B cell (primary cell): Measurements from ENCODE around the gene NEK6. TPM values are rescaled to one million over a fixed set of nuclear protein-coding genes. Genes with fewer than 3 reads are reported as not detected.

Experiments
- ATAC-seq: fragments of 200-7000 bp; cut with Tn5 transposase; one replicate; pipeline ENCODE4 v1.10.0; 2021; ENCODE audit warnings: low read depth, mild to moderate bottlenecking, moderate number of reproducible peaks, moderate library complexity
- CTCF ChIA-PET: fragments of 350-600 bp; sonication (Branson Sonifier 250); formaldehyde crosslinking; loops from one replicate; lab custom pipeline; 2021; ENCODE audit warnings: antibody characterized with exemption, inconsistent platforms; lab: Charles Lee
- POLR2A ChIA-PET: fragments of 350-600 bp; sonication (Branson Sonifier 250); formaldehyde crosslinking; loops from one replicate; lab custom pipeline; 2021; ENCODE audit warnings: antibody characterized with exemption; lab: Charles Lee
- DNase-seq: peaks from one replicate; pipeline ENCODE4 v3.0.0; 2013
- H2AFZ ChIP-seq: 2 replicates; pipeline ENCODE4 v1.6.1; 2012; ENCODE audit warnings: mild to moderate bottlenecking, low read depth, low read length; ENCODE audit not compliant: insufficient read depth, poor library complexity, severe bottlenecking
- H3K27ac ChIP-seq, 2 donors: 1 replicate in 1 of 2; 2 replicates in 1 of 2; pipeline ENCODE4 v1.5.1; 2012 to 2013; ENCODE audit warnings: low read length in 2 of 2, mild to moderate bottlenecking in 2 of 2, moderate library complexity in 1 of 2
- H3K27me3 ChIP-seq, 4 experiments: fragments of 200-600 bp in 1 of 4; sonication (generic) in 1 of 4; replicated peaks in 1 of 4; 1 replicate in 2 of 4; 2 replicates in 2 of 4; pipeline versions ENCODE4 v1.6.1 to v1.7.0; 2013 to 2016; ENCODE audit warnings: low read length in 3 of 4, mild to moderate bottlenecking in 2 of 4, mixed read lengths in 1 of 4, moderate library complexity in 1 of 4; ENCODE audit not compliant: insufficient read depth in 4 of 4, control insufficient read depth in 3 of 4; ENCODE audit errors: control extremely low read depth in 1 of 4
- H3K36me3 ChIP-seq, 2 experiments: replicated peaks in 1 of 2; 1 replicate in 1 of 2; 2 replicates in 1 of 2; pipeline versions ENCODE4 v1.6.1 to v1.7.1; 2013; ENCODE audit warnings: low read length in 1 of 2; ENCODE audit not compliant: insufficient read depth in 2 of 2, control insufficient read depth in 1 of 2; ENCODE audit errors: control extremely low read depth in 1 of 2, extremely low read depth in 1 of 2
- H3K4me1 ChIP-seq, 2 donors: fragments of 200-600 bp in 1 of 2; sonication (generic) in 1 of 2; 1 replicate in 1 of 2; 2 replicates in 1 of 2; pipeline versions ENCODE4 v1.5.1 to v1.6.1; 2013 to 2017; ENCODE audit warnings: low read length in 2 of 2; ENCODE audit not compliant: control insufficient read depth in 2 of 2, insufficient read depth in 2 of 2
- H3K4me2 ChIP-seq: replicated peaks from 2 replicates; pipeline ENCODE3; 2012; ENCODE audit warnings: mild to moderate bottlenecking, low read depth, low read length; ENCODE audit not compliant: poor library complexity, severe bottlenecking
- H3K4me3 ChIP-seq, 5 experiments: fragments of 200-600 bp in 1 of 5; sonication (generic) in 1 of 5; 1 replicate in 3 of 5; 2 replicates in 2 of 5; pipeline versions ENCODE4 v1.5.1 to v1.7.0; 2011 to 2016; ENCODE audit warnings: low read length in 4 of 5, mild to moderate bottlenecking in 4 of 5, low read depth in 2 of 5, control low read depth in 1 of 5, moderate library complexity in 1 of 5; ENCODE audit not compliant: insufficient read depth in 1 of 5; ENCODE audit errors: control extremely low read depth in 1 of 5, extremely low read depth in 1 of 5
- H3K79me2 ChIP-seq: fragments of 200-600 bp; sonication (generic); one replicate; pipeline ENCODE4 v1.6.0; 2016; ENCODE audit warnings: low read length; ENCODE audit not compliant: control insufficient read depth, insufficient read depth
- H3K9ac ChIP-seq: fragments of 200-600 bp; sonication (generic); 2 replicates; pipeline ENCODE4 v1.6.1; 2017; ENCODE audit warnings: mild to moderate bottlenecking, low read length, moderate library complexity
- H3K9me3 ChIP-seq, 3 donors: one replicate each; pipeline versions ENCODE4 v1.6.1 to v1.7.1; 2013; ENCODE audit warnings: low read length in 2 of 3; ENCODE audit not compliant: control insufficient read depth in 2 of 3, insufficient read depth in 1 of 3; ENCODE audit errors: control extremely low read depth in 1 of 3
- H4K20me1 ChIP-seq: 2 replicates; pipeline ENCODE4 v1.6.0; 2012; ENCODE audit warnings: mild to moderate bottlenecking, low read length; ENCODE audit not compliant: insufficient read depth, control insufficient read depth, poor library complexity, severe bottlenecking
- H3K27ac Mint-ChIP-seq: one replicate; pipeline ENCODE4 v1.8.0; 2021; ENCODE audit warnings: mixed read lengths
- H3K27me3 Mint-ChIP-seq: one replicate; pipeline ENCODE4 v1.8.0; 2021; ENCODE audit warnings: mixed read lengths
- H3K4me1 Mint-ChIP-seq: one replicate; pipeline ENCODE4 v1.8.0; 2021; ENCODE audit warnings: mixed read lengths
- H3K4me3 Mint-ChIP-seq: one replicate; pipeline ENCODE4 v1.8.0; 2021; ENCODE audit warnings: mixed read lengths
- H3K9me3 Mint-ChIP-seq: one replicate; pipeline ENCODE4 v1.8.0; 2022; ENCODE audit warnings: mixed read lengths; ENCODE audit not compliant: insufficient read depth
- CTCF ChIP-seq: fragments of 200-600 bp; IDR thresholded peaks from one replicate; pipeline ENCODE4 v1.8.0; 2022; ENCODE audit warnings: antibody characterized with exemption, mild to moderate bottlenecking
- EZH2 ChIP-seq: IDR thresholded peaks from 2 replicates; pipeline ENCODE4 v1.6.1; 2012; ENCODE audit warnings: borderline replicate concordance, low read depth, mild to moderate bottlenecking, moderate library complexity, low read length; ENCODE audit not compliant: insufficient read depth, poor library complexity, severe bottlenecking
- WGBS: methylation state at CpG from one replicate; pipeline ENCODE4 v1.1.5; 2013; ENCODE audit warnings: missing lambda C conversion rate; ENCODE audit not compliant: insufficient coverage; 5-methylcytosine and 5-hydroxymethylcytosine counted together
- intact Hi-C: fragments of 100-400 bp; cut with micrococcal nuclease; formaldehyde crosslinking; loops from one replicate; pipeline ENCODE4 v1.10.0; 2022
- polyA plus RNA-seq: library from polyadenylated mRNA; depleted of rRNA; stranded (reverse); fragments of >200 nt; gene quantifications from 2 replicates; pipeline ENCODE4 v1.2.3, GENCODE V29; 2012
- total RNA-seq, 2 donors: library from RNA; stranded (reverse); fragments of 120-200 nt in 1 of 2; gene quantifications; 1 replicate in 1 of 2; 2 replicates in 1 of 2; pipeline versions ENCODE4 v1.2.3 to v1.2.4, GENCODE V29; 2013 to 2022

The NEK6 gene
- total and polyA plus RNA-seq, 2 donors (not counting 1 experiment from before 2014, with no cell fraction given) = 40.0 to 63.1 TPM

GRCh38 chr9:124268661-124269060 is 10.9 kb downstream of the NEK6 start:
- Histone ChIP-seq H3K36me3 (peaks cover 0 to 25% of the 10 kb centered on the region in 2 experiments), H3K27me3 (no peaks in the 10 kb centered on the region), H3K9me3 (no peaks in the 10 kb centered on the region), H3K4me1 (peaks cover 69 to 87% of the 10 kb centered on the region in 2 donors), H3K4me3 (no peak overlapping the region), H3K79me2 (peaks cover 82% of the 10 kb centered on the region), H3K4me2 (peak overlapping the region; percentile 47), H2AFZ (no peak overlapping the region), H3K27ac (peak overlapping the region; percentile 13 to 73), H4K20me1 (peaks cover 72% of the 10 kb centered on the region), H3K9ac (peak overlapping the region; percentile 11)
- Mint-ChIP-seq H3K4me1 (peaks cover 80% of the 10 kb centered on the region), H3K27ac (peak overlapping the region; percentile 59), H3K4me3 (peak overlapping the region; percentile 74), H3K27me3 (no peaks in the 10 kb centered on the region), H3K9me3 (no peaks in the 10 kb centered on the region)
- TF ChIP-seq CTCF (no peak), EZH2 (no peak)
- whole genome bisulfite sequencing = 98% methylated on average over 7 of the region's 13 CpGs
- DNase-seq (no peak), ATAC-seq (no peak)
- ChIA-PET CTCF (no interaction called here), POLR2A (no interaction called here)
- intact Hi-C loops = no loop called here

- no peaks in the 10 kb centered on the region for H3K9me3 ChIP-seq
- peaks cover 81% of the 10 kb centered on the region for H4K20me1 ChIP-seq
- TF ChIP-seq EZH2 (no peak), CTCF (no peak)
- peaks cover 83% of the 10 kb centered on the region for H3K79me2 ChIP-seq
- intact Hi-C loops = no loop called here
- no peaks in the 10 kb centered on the region for H3K9me3 Mint-ChIP-seq
- no peak for ATAC-seq
- peak overlapping the region in 1 of 2 donors; percentile 73 for H3K27ac ChIP-seq
- peaks cover 0 to 33% of the 10 kb centered on the region in 2 experiments for H3K36me3 ChIP-seq
- peak overlapping the region; percentile 72 for H3K27ac Mint-ChIP-seq
- no peak overlapping the region for H3K4me3 ChIP-seq
- H3K27me3 Mint-ChIP-seq = no peaks in the 10 kb centered on the region
- POLR2A ChIA-PET = interaction anchor here (0.7 kb wide), 1 partner anchor 57 kb away, joined by 3 read pairs; no protein-coding TSS in a partner anchor
- no peak overlapping the region for H3K4me3 Mint-ChIP-seq
- DNase-seq = no peak
- CTCF ChIA-PET = no interaction called here
- no peaks in the 10 kb centered on the region for H3K27me3 ChIP-seq
- no peak overlapping the region for H2AFZ ChIP-seq
- H3K9ac ChIP-seq = no peak overlapping the region
- peaks cover 62 to 84% of the 10 kb centered on the region in 2 donors for H3K4me1 ChIP-seq
- peaks cover 79% of the 10 kb centered on the region for H3K4me1 Mint-ChIP-seq
- 93% methylated on average over 6 of the region's 6 CpGs for WGBS
- no peak overlapping the region for H3K4me2 ChIP-seq
Observed at GRCh38 chr9:124269556-124269955, 11.8 kb downstream of the NEK6 start.
